Upper lobe of left lung (tissue), 4 donors: ENCODE results near the gene CRTC2.

Experiments used
- EP300 ChIP-seq, 4 donors: sonication (generic); formaldehyde crosslinking; IDR thresholded peaks; one replicate each; pipeline ENCODE4 v1.5.1; 2017; ENCODE audit warnings: antibody characterized with exemption in 4 of 4, control low read depth in 2 of 4
- POLR2A ChIP-seq, 4 donors: fragments of 450-650 bp; IDR thresholded peaks; one replicate each; pipeline ENCODE4 v1.5.1; 2016 to 2017; ENCODE audit warnings: antibody characterized with exemption in 4 of 4, mild to moderate bottlenecking in 2 of 4
- POLR2AphosphoS5 ChIP-seq, 2 donors: sonication (generic); formaldehyde crosslinking; IDR thresholded peaks; one replicate each; pipeline ENCODE4 v1.5.1; 2017; ENCODE audit warnings: antibody characterized with exemption in 2 of 2
- TF ChIP-seq, protein P1 (sequence below), 6 experiments: fragments of 450-650 bp in 4 of 6; fragments of 200-600 bp in 2 of 6; sonication (generic) in 2 of 6; IDR thresholded peaks; one replicate each; pipeline ENCODE4 v1.5.1; 2016 to 2019; ENCODE audit warnings: antibody characterized with exemption in 6 of 6

- TF ChIP-seq, protein P1, sequence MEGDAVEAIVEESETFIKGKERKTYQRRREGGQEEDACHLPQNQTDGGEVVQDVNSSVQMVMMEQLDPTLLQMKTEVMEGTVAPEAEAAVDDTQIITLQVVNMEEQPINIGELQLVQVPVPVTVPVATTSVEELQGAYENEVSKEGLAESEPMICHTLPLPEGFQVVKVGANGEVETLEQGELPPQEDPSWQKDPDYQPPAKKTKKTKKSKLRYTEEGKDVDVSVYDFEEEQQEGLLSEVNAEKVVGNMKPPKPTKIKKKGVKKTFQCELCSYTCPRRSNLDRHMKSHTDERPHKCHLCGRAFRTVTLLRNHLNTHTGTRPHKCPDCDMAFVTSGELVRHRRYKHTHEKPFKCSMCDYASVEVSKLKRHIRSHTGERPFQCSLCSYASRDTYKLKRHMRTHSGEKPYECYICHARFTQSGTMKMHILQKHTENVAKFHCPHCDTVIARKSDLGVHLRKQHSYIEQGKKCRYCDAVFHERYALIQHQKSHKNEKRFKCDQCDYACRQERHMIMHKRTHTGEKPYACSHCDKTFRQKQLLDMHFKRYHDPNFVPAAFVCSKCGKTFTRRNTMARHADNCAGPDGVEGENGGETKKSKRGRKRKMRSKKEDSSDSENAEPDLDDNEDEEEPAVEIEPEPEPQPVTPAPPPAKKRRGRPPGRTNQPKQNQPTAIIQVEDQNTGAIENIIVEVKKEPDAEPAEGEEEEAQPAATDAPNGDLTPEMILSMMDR (IDR thresholded peaks at IDR 0.05), result no peak
- TF ChIP-seq POLR2AphosphoS5 (IDR thresholded peaks at IDR 0.05) (no peak), EP300 (IDR thresholded peaks at IDR 0.05) (no peak), POLR2A (IDR thresholded peaks at IDR 0.05) (no peak)
Observed at GRCh38 chr1:153928791-153929341, 29.5 kb downstream of the CRTC2 start.
